ACC112 (cell line): ENCODE measurements around the gene RALGAPA2.
A peak's percentile ranks its signal among the peaks of the same experiment; 100 is the strongest.

Experiments
- H2AFZ ChIP-seq: fragments of 200-600 bp; sonication (generic); one replicate; pipeline ENCODE4 v1.6.0; 2017; ENCODE audit warnings: antibody characterized with exemption, low read length; ENCODE audit not compliant: unreplicated experiment
- H3K27ac ChIP-seq: fragments of 200-600 bp; sonication (generic); 2 replicates; pipeline ENCODE4 v1.5.1; 2014; ENCODE audit warnings: low read depth, mild to moderate bottlenecking, antibody characterized with exemption, low read length, moderate library complexity
- H3K27me3 ChIP-seq: fragments of 200-600 bp; sonication (generic); 2 replicates; pipeline ENCODE4 v1.6.1; 2014; ENCODE audit warnings: mild to moderate bottlenecking, antibody characterized with exemption, low read length, moderate library complexity, mixed read lengths; ENCODE audit not compliant: insufficient read depth
- H3K36me3 ChIP-seq: fragments of 200-600 bp; sonication (generic); 2 replicates; pipeline ENCODE4 v1.6.1; 2016; ENCODE audit warnings: mild to moderate bottlenecking, antibody characterized with exemption, low read length, moderate library complexity, mixed read lengths; ENCODE audit not compliant: insufficient read depth
- H3K4me1 ChIP-seq: fragments of 200-600 bp; sonication (generic); one replicate; pipeline ENCODE4 v1.6.1; 2016; ENCODE audit warnings: low read length, mixed read lengths; ENCODE audit not compliant: insufficient read depth, unreplicated experiment, control insufficient read depth
- H3K4me3 ChIP-seq: fragments of 200-600 bp; sonication (generic); 2 replicates; pipeline ENCODE4 v1.5.1; 2014; ENCODE audit warnings: mild to moderate bottlenecking, low read depth, low read length
- H3K79me2 ChIP-seq: fragments of 200-600 bp; sonication (generic); one replicate; pipeline ENCODE4 v1.6.0; 2016; ENCODE audit warnings: low read length; ENCODE audit not compliant: control insufficient read depth, unreplicated experiment, insufficient read depth

The RALGAPA2 gene

DNA sequence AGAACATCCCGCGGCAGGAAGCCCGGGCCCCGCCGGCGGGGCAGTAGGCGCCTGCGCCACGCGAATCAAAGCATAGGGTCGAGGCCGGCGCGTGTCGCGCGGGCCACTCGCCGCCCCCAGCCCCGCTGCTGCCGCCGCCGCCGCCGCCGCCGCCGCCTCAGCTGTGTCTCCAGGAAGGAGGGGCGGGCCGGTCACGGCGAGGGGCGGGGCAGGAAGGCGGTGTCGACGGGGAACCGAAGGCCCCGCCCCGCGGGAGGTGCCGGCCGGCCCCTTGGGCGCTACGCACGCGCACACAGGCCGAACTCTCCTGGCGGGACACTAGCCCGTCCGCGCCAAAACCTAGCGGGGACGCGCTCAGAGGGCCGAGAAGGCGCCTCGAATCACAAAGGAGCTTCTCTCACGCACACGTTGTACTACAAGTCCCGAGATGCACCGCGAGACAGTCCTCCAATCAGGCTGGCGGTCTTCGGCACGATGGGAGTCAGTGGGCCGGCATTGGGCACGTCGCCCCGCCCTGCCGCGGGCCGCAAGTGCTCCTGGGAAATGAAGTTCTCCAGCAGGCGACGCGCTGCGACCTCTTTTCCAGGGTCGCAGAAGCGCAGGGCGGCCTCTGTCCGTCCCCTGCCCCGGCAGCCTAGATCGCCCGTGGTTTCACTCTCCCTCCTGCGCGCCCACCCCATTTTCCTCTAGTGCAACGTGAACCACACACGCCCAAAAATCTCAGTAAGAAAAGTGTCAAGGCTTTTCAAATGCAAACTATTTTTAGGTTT is at the start of gene RALGAPA2:
RALGAPA2 (minus strand) TSS at position 171 of the 770 bp plus-strand sequence; CDS start at position 7, 164 bp downstream.
- H3K79me2 ChIP-seq: no peaks in the 10 kb centered on the region
- H3K4me3 ChIP-seq: peak within 1 kb of the TSS; percentile 93
- H3K4me1 ChIP-seq: no peaks in the 10 kb centered on the region
- H2AFZ ChIP-seq: peak within 1 kb of the TSS; percentile 95
- no peaks in the 10 kb centered on the region for H3K27me3 ChIP-seq
- H3K36me3 ChIP-seq: no peaks in the 10 kb centered on the region
- H3K27ac ChIP-seq: peak within 1 kb of the TSS; percentile 63

DNA sequence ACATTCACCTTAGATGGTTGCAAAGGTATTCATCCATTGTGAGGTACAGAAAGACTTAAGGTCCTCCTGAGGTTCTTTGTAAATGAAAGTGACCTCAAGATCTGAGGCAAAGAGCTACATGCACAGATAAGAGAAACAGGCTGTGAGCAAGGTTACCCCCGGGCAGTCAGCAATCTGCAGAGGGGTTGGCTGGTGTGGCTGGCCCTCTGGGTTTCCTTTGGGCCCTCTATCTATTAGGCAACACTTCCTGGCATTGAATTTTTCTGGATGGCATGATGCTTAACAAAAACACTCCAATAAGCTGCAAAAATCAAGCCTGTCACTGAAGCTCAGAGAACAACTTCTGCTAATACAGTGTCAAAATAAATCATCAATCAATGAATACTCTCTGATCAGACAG is 48.9 kb upstream of the RALGAPA2 start:
- H3K79me2 ChIP-seq: no peaks in the 10 kb centered on the region
- H3K27me3 ChIP-seq: peaks cover 68% of the 10 kb centered on the region
- no peaks in the 10 kb centered on the region for H3K4me1 ChIP-seq
- H3K27ac ChIP-seq: no peak overlapping the region
- H2AFZ ChIP-seq: no peak overlapping the region
- H3K4me3 ChIP-seq: no peak overlapping the region
- no peaks in the 10 kb centered on the region for H3K36me3 ChIP-seq

DNA sequence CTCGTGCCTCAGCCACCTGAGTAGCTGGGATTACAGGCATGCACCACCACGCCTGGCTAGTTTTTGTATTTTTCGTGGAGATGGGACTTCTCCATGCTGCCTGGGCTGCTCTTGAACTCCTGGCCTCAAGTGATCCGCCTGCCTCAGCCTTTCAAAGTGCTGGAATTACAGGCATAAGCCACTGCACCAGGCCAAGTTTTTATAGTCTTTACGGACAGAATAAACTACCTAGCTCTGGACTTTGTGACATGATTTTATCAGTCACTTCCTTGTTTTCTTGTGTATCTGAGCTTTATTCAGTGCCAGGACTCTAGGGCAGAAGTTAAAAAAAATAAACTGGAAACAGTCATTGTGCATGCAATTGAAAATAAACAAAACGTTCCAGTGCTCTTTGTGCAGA is 46.7 kb upstream of the RALGAPA2 start:
- H3K27ac ChIP-seq: no peak overlapping the region
- H2AFZ ChIP-seq: no peak overlapping the region
- no peak overlapping the region for H3K4me3 ChIP-seq
- H3K79me2 ChIP-seq: no peaks in the 10 kb centered on the region
- no peaks in the 10 kb centered on the region for H3K4me1 ChIP-seq
- H3K36me3 ChIP-seq: no peaks in the 10 kb centered on the region
- H3K27me3 ChIP-seq: peaks cover 58% of the 10 kb centered on the region

DNA sequence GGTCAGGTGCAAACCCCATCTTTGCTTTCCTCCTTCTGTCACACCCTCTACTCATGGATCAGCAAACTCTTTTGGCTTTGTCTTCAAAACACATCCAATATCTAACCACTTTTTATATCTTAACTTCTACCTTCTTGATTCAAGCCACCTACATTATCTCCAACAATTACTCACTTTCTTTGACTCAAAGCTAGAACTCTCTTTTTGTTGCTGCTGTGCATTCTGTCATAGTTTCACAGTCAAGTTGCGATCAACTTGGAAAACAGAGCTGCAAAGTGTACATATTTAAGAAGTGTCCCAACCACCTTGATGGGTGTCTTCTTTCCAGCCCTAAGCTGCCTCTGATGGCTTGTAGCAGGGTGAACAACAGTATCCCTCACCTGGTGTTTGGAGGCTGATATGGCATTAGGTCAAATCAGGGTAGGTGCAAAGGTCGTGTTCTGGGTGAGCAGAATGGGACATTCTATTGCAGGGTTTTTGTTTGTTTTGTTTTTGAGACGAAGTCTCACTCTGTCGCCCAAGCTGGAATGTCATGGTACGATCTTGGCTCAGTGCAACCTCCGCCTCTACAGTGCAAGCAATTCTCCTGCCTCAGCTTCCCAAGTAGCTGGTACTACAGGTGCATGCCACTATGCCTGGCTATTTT is 43.4 kb upstream of the RALGAPA2 start:
- Histone ChIP-seq H3K79me2 (no peaks in the 10 kb centered on the region), H3K27me3 (peaks cover 62% of the 10 kb centered on the region), H3K36me3 (no peaks in the 10 kb centered on the region), H3K4me3 (no peak overlapping the region), H3K27ac (no peak overlapping the region), H2AFZ (no peak overlapping the region), H3K4me1 (no peaks in the 10 kb centered on the region)

DNA sequence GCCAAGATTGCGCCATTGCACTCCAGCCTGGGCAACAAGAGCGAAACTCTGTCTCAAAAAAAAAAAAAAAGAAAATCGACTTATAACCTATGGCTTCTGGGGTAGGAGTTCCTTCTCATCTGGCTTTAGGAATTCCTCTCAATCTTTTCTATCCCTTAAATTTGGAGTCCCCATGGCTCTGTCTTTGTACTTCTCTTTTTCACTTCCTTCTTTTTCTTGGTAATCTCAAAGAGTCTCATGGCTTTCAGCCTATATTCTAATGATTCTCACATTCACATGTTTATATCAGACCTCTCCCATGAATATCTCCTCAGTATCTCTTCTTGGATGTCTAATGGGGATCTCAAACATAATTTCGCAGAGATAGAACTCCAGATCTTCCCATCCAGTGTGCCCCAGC is 42.8 kb upstream of the RALGAPA2 start:
- Histone ChIP-seq H3K4me3 (no peak overlapping the region), H2AFZ (no peak overlapping the region), H3K4me1 (no peaks in the 10 kb centered on the region), H3K27ac (no peak overlapping the region), H3K36me3 (no peaks in the 10 kb centered on the region), H3K27me3 (peaks cover 60% of the 10 kb centered on the region), H3K79me2 (no peaks in the 10 kb centered on the region)

DNA sequence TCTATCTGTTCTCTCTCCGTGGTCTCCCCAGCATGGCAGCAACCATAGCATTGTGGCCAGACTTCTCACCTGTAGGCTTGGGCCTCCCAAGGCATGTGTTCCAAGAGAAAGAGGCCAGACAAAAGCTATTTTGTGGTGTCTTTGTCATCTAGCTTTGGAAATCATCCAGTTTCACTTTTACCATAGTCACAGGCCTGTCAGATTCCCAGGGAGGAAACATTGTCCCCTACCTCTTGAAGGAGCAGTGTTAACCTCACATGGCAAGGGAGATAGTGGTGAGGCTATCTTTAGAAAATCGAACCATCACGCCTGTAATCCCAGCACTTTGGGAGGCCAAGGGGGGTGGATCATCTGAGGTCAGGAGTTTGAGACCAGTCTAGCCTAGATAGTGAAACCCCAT is 42.3 kb upstream of the RALGAPA2 start:
- no peak overlapping the region for H2AFZ ChIP-seq
- H3K27ac ChIP-seq: no peak overlapping the region
- no peaks in the 10 kb centered on the region for H3K4me1 ChIP-seq
- H3K27me3 ChIP-seq: peaks cover 57% of the 10 kb centered on the region
- H3K79me2 ChIP-seq: no peaks in the 10 kb centered on the region
- H3K4me3 ChIP-seq: no peak overlapping the region
- no peaks in the 10 kb centered on the region for H3K36me3 ChIP-seq

DNA sequence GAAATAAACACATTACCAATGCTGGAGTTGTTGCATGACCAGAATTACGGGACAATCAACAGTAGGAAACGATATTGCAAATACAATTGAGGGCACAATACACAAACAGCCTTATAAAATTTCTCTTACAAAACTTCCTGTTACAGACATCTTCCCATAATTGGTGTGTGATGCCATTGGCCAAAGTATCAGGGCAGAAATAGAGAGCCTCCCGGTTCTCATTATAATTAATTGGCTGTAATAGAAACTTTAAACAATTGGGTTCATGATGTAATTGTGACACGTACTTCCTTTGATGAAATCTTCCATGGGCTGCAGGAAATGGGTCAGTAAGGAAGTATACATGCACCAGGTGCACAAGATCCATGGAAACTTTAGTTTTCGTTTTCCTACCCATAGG is 40.3 kb upstream of the RALGAPA2 start:
- Histone ChIP-seq H3K27ac (no peak overlapping the region), H3K36me3 (no peaks in the 10 kb centered on the region), H3K27me3 (peaks cover 54% of the 10 kb centered on the region), H3K4me1 (no peaks in the 10 kb centered on the region), H3K79me2 (no peaks in the 10 kb centered on the region), H3K4me3 (no peak overlapping the region), H2AFZ (no peak overlapping the region)

DNA sequence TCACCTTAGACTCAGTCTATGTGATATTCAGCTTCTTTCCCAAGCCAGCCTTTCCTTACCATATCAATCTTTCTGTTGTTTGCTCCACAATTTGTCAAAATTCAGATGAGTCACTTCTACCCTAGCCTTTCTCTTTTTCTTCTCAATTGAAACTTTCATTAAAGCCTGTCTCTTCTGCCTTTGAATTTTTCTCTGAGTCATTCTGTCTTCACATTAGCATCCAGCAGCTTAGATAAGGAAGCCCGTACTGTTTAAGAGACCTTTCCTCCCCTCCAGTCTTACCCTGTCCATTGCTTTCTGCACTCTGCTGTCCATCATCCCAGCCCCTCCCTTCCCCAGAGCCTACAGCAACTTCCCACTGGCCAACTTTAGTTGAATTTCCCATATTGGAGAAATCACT is 34.9 kb upstream of the RALGAPA2 start:
- Histone ChIP-seq H2AFZ (no peak overlapping the region), H3K79me2 (no peaks in the 10 kb centered on the region), H3K4me1 (no peaks in the 10 kb centered on the region), H3K4me3 (no peak overlapping the region), H3K27me3 (peaks cover 64% of the 10 kb centered on the region), H3K36me3 (no peaks in the 10 kb centered on the region), H3K27ac (no peak overlapping the region)

DNA sequence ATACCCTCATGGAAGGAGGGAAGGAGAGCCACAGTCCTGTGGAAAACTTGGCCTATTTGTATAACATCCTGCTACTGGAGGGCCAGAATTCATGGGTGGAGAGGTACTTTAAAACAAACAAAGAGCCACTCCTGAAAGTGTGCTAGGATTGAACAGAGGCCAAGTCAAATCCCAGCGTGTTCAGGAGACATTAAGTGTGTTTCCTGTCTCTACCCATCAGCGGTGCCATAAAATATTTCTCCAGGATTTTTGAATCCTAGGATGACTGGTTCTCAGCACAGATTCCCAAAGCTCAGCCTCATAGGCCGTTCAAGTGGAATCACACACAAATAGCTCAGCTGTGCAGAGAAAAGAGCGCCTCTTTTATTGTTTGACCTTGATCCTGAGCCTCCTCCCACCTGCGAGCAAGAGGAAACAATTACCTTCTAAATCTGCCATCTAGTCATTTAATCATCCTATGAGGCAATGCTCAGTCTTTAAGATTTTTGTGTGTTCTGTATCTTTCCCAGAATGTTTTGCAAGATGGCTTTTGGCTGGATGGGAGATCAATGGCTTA is 31.8 kb upstream of the RALGAPA2 start:
- Histone ChIP-seq H3K79me2 (no peaks in the 10 kb centered on the region), H3K4me3 (no peak overlapping the region), H2AFZ (no peak overlapping the region), H3K36me3 (no peaks in the 10 kb centered on the region), H3K4me1 (no peaks in the 10 kb centered on the region), H3K27me3 (peaks cover 57% of the 10 kb centered on the region), H3K27ac (no peak overlapping the region)

DNA sequence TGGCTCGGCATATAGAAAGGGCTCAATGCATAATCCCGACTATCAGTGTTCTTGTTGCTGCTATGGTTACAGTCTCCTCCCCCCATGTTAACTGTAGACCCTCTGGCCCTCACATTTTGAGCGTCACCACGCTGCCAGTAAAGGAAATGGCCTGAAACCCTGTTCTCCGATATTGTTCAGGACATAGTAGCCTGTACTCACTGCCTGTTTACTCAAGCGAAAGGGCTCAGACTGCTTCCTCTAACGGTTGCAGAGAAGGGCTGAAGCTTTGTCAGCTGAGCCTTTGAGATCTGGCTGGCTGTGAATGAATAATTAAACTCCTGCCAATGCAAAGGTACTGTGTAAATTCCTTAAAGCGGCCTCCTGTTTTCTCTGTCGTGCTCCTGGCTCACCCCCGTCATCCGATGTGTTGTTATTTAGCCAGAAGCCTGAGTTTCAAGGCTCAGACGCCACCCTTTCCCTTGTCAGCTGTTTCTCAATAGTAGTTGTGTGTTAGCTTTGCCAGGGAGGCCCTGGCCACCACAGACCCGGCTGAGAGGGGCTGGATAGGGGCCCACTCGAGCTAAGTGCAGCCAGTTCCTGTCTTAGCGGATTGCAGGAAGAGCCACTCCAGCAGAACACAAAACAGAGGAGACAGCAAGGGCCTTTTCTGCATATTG is 31.2 kb upstream of the RALGAPA2 start:
- Histone ChIP-seq H3K27me3 (peaks cover 57% of the 10 kb centered on the region), H3K36me3 (no peaks in the 10 kb centered on the region), H2AFZ (no peak overlapping the region), H3K79me2 (no peaks in the 10 kb centered on the region), H3K4me1 (no peaks in the 10 kb centered on the region), H3K27ac (no peak overlapping the region), H3K4me3 (no peak overlapping the region)
